Activated gamma-delta T cell treated with anti-CD3 and anti-CD28 coated beads, Interleukin-2, amount 50 U/mL, for 16 hours (primary cell): ENCODE results near the gene CFAP20DC.

ENCODE experiments used
- DNase-seq: peaks from one replicate; pipeline ENCODE4 v3.0.0-alpha.2; 2020; ENCODE audit warnings: low read depth

CFAP20DC gene

DNA sequence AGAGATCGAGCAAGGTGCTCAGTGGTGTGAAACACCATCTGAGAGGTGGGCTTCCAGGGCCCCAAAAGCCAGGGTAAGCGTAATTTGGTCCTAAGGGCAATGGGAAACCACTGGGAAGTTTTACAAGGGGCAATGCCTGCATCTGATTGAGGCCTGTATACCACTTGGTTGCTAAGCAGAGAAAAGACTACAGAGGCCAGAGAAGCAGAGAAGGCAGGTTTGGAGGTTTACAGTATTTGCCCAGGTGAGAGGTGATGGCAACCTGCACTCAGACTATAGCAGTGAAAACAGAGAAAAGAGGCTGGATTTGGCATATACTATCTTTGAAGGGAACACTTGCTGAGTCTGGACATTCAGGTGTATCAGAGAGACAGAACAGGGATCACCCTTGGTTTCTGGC lies 249.8 kb downstream of the CFAP20DC start:
- DNase-seq, result no peak

DNA sequence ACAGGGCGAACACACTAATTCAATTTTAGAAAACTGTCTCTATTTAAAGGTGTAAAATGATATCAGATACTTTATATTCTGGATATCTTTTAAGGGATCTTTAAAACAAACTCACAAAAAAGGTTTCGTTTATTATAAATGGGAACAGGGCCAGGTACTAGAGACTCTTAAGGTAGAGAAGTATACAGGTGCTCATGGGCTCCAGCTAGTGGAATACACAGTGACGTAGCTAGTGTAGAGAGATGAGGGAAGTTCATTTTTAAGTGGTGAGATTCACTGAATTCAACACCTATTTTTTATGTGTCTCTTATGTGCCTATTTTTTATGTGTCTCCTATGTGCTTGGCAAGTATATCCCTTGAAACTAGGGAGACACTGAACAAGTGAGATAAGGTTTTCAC lies 250.6 kb downstream of the CFAP20DC start:
- no peak for DNase-seq

DNA sequence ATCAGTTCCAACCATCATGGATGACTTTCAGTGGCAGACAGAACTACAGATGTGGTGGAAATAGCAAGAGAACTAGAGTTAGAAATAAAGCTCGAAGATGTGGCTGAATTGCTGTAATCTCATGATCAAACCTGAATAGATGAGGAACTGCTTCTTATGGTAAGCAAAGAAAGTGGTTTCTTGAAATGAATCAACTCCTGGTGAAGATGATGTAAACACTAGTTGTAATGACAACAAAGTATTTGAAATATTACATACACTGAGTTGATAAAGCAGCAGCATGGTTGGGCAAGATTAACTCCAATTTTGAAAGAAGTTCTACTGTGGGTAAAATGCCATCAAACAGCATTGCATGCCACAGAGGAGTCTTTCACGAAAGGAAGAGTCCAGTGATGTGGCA lies 251.5 kb downstream of the CFAP20DC start:
- DNase-seq, result no peak

DNA sequence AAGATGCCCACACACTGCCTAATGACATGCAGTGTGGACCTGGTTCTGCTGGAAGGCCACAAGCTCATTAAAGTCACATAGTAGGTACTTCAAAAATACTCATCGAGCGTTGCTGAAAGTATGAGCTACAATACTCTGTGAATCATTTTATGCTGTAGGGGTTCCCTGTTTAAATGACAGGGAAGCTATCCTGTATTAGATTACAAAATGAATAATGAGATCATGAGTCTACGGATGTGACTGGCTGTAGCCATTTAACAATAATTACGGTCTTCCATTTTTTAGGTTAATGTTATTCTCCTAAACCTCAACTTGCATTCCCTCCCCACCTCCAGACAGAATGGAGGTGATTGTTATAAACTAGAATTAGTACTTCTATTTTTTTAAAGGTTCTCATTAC lies 255.1 kb downstream of the CFAP20DC start:
- no peak for DNase-seq

DNA sequence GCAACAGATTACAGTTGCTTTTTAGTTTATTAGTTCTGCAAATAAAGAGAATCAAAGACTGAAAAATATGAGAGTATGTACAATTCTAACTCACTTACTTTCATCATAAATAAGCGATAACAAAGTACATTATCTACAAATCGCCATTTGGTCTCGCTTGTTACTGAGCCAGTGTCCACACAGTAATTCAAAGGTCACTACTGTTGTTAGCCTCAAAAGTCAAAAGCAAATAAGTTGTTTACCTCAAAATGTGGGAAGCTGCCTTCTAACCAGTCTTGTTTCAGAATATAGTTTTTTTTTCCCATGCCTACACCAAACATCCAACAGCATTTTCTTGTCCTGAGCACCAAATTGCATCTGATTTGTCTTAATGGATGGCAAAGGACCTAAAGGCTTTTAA lies 255.9 kb downstream of the CFAP20DC start:
- DNase-seq, result no peak

DNA sequence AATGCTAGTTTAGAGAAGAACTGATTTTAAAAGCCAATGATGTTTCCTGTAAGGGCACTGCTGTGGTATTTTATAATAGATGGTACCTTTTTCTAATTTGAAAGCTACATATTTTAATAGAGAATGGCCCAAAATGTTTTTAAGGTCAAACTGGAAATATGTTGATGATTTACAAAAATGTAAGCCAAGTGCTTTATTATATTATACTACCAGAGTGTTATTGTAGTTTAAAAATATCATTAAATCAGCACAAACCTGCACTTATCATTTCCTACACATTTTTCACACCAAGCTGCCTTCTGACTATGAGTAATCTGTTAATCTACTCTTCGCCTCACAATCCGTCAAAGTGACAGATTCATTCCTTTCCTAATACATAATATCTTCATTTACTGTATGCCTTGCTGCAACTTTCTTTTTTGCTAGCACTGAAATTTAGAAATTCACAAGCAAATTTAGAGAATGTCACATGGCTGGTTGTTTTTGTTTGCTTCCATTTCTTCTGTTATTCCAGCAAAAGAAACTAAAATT lies 256.8 kb downstream of the CFAP20DC start:
- DNase-seq, result no peak

DNA sequence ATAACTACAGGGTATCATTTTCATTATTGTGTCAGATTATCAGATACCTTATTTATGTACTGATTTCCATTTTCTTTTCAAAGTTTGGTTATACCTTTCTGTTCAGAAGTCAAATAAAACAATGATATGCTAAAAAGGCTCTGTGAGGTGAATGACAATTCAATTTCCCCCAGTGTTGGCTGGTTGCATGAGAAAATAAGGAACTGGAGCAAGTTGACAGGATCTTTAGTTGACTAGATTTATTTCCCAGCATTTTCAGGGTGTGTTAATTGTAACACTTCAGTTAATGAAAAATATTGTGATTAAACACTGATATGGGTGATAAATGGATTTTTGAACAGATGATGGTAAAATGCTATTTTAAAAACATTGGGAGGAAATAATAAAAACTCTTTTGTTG lies 260.4 kb downstream of the CFAP20DC start:
- DNase-seq, result no peak

DNA sequence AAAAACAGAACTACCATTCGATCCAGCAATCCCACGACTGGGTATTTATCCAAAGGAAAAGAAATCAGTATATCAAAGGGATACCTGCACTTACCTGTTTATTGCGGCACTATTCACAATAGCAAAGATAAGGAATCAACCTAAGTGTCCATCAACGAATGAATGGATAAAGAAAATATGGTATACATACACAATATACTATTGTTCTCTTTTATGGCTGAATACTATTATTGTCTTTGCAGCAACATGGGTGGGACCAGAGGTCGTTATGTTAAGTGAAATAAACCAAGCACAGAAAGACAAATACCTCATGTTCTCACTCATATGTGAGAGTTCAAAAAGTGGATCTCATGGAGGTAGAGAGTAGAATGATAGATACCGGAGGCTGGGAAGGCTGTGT lies 264.9 kb downstream of the CFAP20DC start:
- DNase-seq, result no peak

DNA sequence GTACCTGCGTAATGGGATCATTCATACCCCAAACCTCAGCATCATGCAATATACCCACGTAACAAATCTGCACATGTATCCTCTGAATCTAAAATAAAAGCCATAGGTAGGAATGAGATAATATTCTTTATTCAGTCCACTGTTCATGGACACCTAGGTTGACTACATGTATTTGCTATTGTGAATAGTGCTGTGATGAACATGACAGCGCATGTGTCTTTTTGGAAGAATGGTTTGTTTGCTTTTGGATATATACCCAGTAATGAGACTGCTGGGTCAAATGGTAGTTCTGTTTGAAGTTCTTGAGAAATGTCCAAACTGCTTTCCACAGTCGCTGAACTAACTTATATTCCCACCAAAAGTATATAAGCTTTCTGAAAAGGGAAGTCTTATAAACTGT lies 265.4 kb downstream of the CFAP20DC start:
- no peak for DNase-seq

DNA sequence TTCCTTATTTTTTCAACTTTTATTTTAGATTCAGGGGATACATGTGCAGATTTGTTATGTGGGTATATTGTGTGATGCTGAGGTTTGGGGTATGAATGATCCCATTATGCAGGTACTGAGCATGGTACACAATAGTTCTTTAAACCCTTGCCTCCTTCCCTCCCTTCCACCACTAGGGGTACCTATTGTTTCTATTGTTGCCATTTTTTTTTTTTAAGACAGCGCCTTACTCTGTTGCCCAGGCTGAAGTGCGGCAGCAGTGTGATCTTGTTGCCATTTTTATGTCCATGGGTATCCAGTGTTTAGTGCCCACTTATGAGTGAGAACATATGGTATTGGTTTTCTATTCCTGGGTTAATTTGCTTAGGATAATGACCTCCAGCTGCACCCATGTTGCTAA lies 266.0 kb downstream of the CFAP20DC start:
- no peak for DNase-seq

DNA sequence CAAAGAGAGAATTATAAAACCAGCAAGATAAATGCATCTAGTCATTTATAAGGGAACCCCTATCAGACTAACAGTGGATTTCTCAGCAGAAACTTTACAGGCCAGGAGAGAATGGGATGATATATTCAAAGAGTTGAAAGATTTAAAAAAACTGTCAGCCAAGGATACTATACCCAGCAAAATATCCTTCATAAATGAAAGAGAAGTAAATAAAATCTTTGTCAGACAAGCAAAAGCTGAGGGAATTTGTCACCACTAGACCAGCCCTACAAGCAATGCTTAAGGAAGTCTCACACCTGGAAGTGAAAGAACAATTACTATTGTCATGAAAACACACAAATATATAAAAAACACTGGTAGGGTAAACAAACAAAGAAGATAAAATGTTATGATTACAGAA lies 269.9 kb downstream of the CFAP20DC start:
- no peak for DNase-seq

DNA sequence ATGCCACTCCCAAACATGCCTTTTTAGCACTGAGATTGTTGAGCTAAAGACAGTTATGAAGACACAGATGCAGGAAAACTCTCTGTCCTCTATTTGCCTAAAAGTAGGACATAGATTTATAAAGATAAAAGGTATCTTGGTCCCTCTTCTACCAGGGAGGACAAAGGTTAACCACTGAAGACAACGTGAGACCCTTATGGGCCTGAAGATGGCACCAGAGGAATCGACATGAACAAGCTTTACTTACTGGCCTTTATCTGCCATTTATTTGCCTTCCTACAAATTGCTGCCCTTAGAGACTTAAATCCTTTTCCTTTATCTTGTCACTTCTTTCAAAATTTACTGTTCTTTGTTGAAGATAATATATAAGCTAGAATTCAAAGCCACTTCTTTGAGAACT lies 273.6 kb downstream of the CFAP20DC start:
- DNase-seq, result no peak

DNA sequence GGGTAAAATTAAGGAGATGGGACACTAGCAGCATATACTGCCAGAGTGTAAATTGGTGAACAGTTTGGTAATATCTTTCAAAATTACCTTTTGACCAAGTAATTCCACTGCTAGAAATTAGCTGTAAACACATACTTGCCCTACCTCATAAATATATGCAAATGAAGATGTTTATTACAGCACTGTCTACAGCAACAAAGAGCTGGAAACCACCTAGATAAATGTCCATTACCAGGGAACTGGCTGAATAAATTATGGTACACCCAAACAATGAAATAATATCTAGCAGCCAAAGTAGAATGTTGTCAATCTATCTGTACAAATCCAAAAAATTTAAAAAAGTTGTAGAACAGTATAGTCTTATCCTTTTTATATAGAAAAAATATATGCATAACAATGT lies 277.4 kb downstream of the CFAP20DC start:
- no peak for DNase-seq

DNA sequence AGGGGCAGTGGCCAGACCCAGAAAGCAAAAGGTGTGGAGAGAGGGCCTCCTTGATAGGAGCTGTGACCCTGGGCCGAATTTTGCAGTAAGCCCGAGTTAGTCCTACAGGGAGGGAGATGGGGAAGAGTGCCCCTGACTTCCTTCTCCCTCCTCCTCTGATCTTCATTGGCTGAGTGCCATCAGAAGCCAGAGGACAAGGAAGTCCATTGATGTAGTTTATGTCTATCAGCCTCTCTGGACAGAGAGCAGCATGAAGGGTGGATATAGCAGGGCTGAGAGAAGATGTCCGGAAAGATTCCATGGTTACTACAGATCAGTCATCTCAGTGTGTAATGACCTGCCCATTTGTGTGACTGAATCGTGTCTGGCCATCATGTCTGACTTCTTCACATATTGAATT lies 280.8 kb downstream of the CFAP20DC start:
- no peak for DNase-seq

DNA sequence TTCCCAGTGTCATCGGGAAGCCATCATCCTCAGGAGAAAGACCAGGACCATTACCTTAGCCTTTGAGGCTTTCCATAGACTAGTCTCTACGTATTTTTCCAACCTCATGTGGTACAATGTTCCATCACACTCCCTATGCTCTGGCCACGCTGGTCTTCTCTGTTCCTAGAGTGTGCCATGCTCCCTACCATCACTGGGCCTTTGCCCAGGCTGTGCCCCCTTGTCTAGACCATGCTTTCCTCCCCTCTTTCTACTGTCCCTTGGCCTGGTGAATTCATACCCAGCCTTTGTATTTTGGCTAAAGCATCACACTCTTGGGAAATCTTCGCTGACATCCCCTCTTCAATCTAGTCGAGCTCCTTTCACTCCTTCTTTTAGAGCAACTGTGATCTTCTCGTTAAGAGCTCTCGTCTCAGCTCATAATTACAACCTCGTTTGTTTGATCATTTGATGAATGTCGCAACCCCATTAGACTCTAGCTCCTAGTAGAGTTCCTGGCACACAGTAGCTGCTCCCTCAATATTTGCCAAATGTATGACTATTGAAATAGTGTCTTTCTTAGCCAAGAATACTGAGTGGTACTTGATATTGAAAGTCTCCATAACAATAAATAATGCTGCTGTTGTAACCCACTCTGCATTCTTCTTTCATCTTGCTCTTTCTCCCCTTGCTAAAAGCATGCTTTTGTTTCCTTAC lies 283.1 kb downstream of the CFAP20DC start:
- no peak for DNase-seq

DNA sequence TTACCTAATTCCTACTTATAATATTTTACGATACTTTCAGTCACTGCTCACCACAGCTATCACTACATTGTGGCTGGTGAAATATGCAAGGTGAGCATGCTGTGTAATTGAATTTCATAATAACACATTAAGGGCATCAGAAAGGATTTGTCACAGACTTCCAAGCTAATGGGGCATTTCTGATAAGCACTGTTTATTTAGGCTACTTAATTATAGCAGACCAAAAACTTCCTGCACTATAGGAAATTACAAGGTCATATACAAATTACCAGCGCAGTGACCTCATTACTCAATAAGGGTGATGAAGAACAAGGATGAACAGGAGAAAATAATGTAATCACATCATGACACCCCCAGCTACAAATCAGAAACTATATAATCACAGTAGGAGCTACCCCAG lies 294.7 kb downstream of the CFAP20DC start:
- DNase-seq, result no peak

DNA sequence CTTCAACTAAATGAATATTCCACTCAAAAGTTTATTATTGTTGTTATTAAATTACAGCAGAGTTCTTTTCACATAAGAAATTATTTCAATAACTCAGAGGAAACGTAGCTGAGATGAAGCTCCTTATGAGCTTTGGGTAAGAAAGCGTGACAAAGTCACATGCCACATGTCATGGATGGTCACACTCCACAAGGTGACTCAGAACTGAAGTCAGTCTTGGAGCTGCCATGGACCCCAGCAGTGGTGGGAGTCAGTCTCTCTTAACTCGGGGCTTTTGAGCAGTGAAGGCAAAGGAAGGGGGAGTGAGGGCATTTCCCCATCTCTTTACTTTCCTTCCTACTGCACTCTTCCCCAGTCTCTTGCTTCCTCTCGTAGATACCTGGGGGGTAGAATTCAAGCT lies 295.8 kb downstream of the CFAP20DC start:
- no peak for DNase-seq

DNA sequence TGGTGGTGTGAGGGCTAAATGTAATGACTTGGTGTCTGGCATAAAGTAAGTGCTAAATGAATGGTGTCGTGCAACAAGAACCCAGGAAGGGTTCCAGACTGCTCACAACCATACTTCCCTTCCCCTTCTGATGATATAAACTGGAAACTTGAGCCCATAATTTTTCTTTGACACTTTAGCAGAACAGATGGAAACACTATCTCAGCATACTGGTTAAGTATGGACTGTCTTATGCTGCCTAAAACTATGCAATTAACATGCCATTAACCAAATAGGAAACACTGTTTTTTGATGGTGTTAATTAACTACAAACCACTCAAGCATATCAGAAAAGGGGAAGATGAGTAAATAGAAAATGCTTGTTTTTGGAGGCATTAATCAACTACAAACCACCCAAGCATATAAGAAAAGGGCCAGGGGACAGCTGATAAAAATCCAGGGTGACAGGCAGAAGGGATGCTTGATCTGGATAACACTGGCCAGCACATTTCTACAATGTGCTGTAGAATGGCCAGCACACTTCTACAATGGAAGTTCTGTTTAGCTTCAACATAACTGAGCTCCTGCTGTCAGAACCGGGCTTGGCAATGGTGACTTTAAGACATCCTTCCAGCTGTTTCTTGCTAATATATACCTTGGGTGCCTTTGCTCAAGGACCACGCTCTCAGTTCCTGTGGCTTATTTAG lies 297.8 kb downstream of the CFAP20DC start:
- no peak for DNase-seq

DNA sequence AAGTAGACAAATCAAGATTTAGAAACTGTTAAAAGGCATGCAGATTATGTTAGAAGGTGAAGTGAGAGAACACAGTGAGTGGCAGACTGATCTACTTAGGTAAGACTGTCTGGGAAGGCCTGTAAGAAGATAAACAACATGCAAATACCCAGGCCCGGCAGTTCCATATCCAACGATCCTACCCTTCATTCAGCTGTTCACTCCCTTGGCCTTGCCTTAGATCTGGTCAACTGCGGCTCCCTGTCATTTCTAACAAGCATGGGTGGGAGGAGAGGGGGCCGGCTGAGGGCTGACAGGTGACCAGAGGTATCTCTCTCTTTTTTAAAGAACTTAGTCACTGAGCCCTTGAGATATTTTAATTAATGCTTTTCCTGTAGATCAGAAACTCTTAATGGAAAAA lies 298.6 kb downstream of the CFAP20DC start:
- no peak for DNase-seq

DNA sequence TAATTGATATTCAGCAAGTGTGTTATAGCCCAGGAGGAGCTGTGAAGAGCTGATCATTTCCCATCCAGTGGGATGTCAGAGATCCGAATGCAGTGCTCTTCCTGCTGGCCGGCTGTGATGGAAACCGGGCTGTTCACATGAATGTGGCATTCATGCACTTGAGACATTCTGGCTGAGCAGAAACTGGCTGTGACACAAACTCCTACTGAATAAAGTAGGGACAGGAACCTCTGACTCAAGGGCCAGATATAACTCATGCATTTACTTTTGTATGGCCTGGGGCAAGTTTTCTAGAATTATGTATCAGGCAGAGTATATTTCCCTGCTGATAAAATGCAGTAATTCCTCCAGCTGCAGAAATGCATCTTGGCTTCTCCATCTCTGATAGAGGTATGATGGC lies 299.9 kb downstream of the CFAP20DC start:
- DNase-seq, result no peak

DNA sequence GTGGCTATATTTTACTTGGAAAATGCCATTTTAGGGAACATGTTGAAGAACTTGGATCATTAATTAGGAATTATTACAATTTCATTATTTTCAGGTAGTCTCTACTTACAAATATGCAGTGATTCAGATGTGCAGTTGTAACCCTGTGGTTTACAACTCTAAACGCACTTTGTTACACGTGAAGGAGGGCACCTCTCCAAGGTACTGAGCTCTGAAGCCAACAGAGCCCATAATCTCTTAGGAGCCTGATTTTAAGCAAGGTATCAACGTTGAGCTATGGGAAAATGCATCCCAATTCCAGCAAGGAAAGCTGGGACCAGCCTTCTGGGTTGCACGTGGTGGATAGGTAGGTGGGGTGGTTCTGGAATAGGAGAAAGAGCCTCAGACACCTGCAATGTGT lies 301.8 kb downstream of the CFAP20DC start:
- no peak for DNase-seq

DNA sequence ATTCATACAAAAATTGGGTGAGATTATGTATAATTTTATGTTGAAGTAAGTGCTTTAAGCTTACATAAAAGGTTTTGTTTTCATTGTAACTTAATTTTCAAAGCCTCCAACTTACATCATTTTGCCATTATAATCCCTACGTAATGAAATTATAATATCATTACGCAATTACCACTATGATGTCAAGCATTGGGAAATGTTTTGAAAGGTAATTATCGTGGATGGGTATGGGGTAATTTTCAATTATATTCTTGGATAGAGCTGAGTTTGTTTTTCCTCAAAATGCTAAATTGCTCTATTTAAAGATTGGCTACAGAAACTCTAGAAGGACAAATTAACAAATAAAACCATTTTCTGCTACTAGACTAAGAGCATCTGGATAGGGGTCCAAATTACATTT lies 303.1 kb downstream of the CFAP20DC start:
- no peak for DNase-seq

DNA sequence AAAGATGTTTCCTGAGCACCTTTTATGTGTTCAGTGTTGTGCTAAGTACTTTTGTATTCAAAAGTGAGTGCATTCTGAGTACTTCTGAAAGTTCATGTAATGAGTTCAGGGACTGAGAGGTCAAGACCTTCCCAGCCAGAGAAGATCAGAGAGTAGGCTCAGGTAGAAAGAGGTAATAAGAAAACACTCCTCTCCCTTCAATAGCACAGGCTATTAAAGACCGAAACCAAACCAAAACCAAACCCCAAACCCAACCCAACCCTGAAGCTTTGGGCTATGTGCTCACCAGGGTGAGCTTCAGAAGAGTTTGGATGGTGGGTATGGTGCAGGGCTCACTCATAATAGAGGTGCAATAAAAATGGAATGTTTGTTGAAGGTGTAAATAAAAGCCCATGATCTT lies 306.5 kb downstream of the CFAP20DC start:
- no peak for DNase-seq

DNA sequence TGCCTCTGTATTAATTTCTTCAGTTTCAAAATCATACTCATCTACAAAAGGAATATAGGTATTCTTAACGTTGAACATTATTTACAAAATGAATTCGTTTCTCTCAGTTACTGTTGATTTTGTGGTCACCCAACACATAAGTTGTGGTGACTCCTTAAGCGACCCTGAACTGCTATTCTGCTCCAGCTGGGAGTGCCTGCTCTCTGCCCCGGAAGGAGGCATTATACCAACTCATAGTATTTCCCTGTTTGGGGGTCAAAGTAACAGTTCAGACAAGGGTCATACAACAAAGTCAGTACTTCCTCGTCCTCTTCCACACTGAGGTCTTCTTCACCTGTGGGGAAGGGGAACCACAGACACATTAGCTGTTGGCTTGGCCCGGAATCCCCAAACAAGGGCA lies 307.6 kb downstream of the CFAP20DC start:
- DNase-seq, result no peak
